ENCODE measurements around the gene ANKRD11.

ANKRD11 gene

DNA sequence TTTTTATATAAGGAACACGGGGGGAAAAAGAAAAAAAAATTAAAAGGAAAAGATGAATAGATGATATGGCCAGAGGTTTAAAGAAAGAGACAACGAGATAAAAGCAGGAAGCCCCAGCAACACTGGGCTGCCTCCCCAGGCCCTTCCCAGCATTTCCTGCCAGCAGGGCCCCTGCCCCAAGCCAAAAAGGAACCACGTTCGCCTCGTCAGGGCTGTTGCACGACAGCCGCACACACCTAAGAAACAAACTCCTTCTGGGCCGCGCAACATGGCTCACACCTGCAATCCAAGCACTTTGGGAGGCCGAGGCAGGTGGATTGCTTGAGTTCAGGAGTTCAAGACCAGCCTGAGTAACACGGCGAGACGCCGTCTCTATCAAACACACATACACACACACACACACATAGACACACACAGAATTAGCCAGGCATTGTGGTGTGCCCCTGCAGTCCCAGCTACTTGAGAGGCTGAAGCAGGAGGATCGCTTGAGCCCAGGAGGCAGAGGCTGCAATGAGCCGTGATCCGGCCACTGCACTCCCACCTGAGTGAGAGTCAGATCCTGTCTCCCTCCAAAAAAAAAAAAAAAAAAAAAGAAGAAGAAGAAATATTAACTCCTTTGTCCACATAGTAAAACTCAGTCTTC lies 83.0 kb downstream of the ANKRD11 start:
- H3K9ac ChIP-seq (ENCODE audit: low read depth, low read length): no peak overlapping the region

DNA sequence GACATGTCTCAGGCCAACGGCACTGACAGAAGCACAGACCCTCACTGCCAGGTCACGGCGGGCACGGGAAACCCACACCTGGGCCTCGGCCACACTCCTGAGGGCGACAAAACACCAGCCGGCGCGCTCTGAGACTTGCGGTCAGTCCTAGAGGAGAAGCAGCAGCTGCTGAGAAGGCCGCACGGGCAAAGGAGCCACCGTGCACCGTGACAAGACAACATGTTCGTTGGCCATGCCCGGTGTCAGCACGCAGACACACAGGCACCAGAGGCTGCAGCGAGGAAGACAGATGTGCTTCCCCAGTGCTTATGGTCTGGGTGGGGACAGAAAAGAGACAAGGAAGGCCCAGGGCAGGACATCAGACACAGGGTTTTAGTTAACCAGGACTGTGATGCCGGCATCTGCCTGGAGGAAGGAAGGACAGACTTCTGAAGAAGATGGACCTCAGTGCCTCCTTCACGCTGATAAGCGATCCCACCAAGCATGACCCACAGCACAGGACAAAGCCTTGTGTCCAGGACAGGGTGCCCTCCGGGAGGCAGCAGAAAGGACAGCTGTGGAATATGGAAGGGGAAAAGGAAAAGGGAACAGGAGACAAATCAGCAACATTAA lies 84.0 kb downstream of the ANKRD11 start:
- Histone ChIP-seq H3K4me1 (ENCODE audit: insufficient read depth, low read length) (peaks cover 51% of the 10 kb centered on the region), H3K9me3 (ENCODE audit: insufficient read depth, low read depth, low read length) (no peaks in the 10 kb centered on the region), H3K36me3 (ENCODE audit: insufficient read depth, low read depth, low read length) (no peaks in the 10 kb centered on the region), H3K9ac (ENCODE audit: low read depth, low read length) (no peak overlapping the region), H3K27me3 (ENCODE audit: insufficient read depth, low read length) (no peaks in the 10 kb centered on the region), H3K27ac (ENCODE audit: low read length) (no peak overlapping the region), H3K4me3 (ENCODE audit: low read length) (no peak overlapping the region)

More for the DNA sequence above, 83.0 kb downstream of the ANKRD11 start:
- Histone ChIP-seq H3K4me3 (ENCODE audit: low read length) (no peak overlapping the region), H3K27ac (ENCODE audit: low read length) (no peak overlapping the region), H3K36me3 (ENCODE audit: insufficient read depth, low read depth, low read length) (no peaks in the 10 kb centered on the region), H3K27me3 (ENCODE audit: insufficient read depth, low read length) (no peaks in the 10 kb centered on the region), H3K4me1 (ENCODE audit: insufficient read depth, low read length) (peaks cover 48% of the 10 kb centered on the region), H3K9me3 (ENCODE audit: insufficient read depth, low read depth, low read length) (no peaks in the 10 kb centered on the region)

DNA sequence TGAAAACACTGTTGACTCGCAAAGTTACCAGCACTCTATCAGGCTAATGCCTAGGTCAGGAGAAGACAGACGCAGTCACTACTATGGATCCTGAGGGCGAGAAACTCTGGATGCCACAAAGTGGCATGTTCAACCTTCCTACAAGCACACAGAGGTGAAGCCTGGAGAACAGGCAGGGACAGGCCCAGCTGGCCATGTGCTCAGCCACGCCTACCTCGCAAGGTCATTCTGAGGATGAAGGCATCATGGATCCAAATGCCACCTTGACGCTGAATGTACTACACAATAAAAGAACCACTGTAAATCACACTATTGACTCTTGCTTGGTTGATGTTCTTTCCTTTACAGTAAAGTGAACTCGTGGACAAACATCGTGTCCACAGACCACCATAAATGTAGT lies 85.8 kb downstream of the ANKRD11 start:
- Histone ChIP-seq H3K36me3 (ENCODE audit: insufficient read depth, low read depth, low read length) (no peaks in the 10 kb centered on the region), H3K9ac (ENCODE audit: low read depth, low read length) (no peak overlapping the region), H3K4me3 (ENCODE audit: low read length) (no peak overlapping the region), H3K9me3 (ENCODE audit: insufficient read depth, low read depth, low read length) (no peaks in the 10 kb centered on the region), H3K27me3 (ENCODE audit: insufficient read depth, low read length) (no peaks in the 10 kb centered on the region), H3K27ac (ENCODE audit: low read length) (no peak overlapping the region), H3K4me1 (ENCODE audit: insufficient read depth, low read length) (peaks cover 47% of the 10 kb centered on the region)

DNA sequence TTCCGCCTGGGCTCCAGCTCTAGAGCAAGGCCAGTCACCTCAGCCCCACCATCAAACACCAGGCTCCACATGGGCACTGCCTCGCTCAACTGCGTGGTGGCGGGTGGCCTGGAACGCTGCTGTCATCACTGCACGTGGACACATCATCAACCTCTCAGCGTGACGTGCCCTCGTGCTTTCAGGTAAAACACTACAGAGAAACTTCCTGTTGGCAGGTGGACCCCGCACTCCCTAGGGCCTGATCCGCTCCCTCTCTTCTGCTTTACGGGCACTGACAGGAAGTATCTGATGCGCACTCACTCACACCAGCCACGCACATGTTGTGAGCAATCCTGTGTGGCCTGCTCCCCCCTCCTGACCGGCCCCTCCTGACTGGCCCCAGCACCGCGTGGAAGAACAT lies 87.4 kb downstream of the ANKRD11 start:
- Histone ChIP-seq H3K36me3 (ENCODE audit: insufficient read depth, low read depth, low read length) (no peaks in the 10 kb centered on the region), H3K27me3 (ENCODE audit: insufficient read depth, low read length) (no peaks in the 10 kb centered on the region), H3K4me3 (ENCODE audit: low read length) (no peak overlapping the region), H3K9me3 (ENCODE audit: insufficient read depth, low read depth, low read length) (no peaks in the 10 kb centered on the region), H3K4me1 (ENCODE audit: insufficient read depth, low read length) (peaks cover 39% of the 10 kb centered on the region), H3K27ac (ENCODE audit: low read length) (no peak overlapping the region), H3K9ac (ENCODE audit: low read depth, low read length) (no peak overlapping the region)

DNA sequence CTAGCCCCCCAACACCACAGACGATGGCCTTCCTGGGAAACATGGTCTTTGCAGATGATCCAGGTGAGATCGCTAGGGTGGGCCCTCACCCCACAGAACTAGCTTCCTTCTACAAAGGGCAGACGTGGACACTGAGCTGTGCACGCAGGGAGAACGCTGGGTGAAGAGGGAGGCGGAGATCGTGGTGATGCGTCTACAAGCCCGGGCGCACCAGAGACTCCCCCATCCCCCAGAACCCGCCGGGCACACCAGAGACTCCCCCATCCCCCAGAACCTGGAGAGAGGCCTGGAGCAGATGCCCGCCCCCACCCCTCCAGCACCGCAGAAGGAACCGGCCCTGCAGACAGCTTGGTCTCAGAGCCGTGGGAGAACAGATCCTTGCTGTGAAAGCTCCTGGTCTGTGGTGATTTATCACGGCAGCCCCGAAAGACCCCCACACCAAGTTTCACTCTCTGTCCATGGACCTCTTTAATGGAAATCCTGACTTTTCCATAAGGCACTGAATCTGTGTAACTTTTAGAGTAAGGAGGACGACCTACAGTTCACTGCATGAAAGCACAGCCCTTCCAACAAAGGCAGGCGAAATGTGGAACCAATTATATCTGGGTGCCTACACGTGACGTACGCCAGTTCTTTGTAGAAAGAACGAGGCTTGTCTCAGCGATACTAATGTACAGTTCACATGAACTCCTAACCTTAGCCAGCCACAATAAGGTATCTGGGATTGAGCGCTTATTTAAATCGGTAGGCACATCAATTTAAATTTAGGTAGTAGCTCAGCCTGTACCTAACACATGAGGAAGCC lies 88.5 kb downstream of the ANKRD11 start:
- Histone ChIP-seq H3K4me1 (ENCODE audit: insufficient read depth, low read length) (peaks cover 30% of the 10 kb centered on the region), H3K9me3 (ENCODE audit: insufficient read depth, low read depth, low read length) (no peaks in the 10 kb centered on the region), H3K9ac (ENCODE audit: low read depth, low read length) (no peak overlapping the region), H3K36me3 (ENCODE audit: insufficient read depth, low read depth, low read length) (no peaks in the 10 kb centered on the region), H3K27me3 (ENCODE audit: insufficient read depth, low read length) (no peaks in the 10 kb centered on the region), H3K27ac (ENCODE audit: low read length) (no peak overlapping the region), H3K4me3 (ENCODE audit: low read length) (no peak overlapping the region)

DNA sequence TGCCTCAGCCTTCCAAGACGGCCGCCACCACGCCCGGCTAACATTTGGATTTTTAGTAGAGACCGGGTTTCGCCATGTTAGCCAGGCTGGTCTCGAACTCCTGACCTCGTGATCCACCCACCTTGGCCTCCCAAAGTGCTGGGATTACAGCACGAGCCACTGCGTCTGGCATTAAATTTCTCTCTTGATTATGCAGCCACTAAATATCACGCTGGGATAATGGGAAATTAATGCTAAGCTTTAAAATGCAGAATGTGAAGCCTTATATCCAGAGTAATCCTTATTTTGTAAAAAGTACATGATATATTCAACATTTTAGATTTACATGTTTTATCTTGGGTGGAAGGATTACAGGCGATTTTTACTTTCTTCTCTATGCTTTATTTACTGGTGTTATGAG lies 89.2 kb downstream of the ANKRD11 start:
- no peaks in the 10 kb centered on the region for H3K9me3 ChIP-seq (ENCODE audit: insufficient read depth, low read depth, low read length)
- H3K9ac ChIP-seq (ENCODE audit: low read depth, low read length): no peak overlapping the region
- no peak overlapping the region for H3K4me3 ChIP-seq (ENCODE audit: low read length)
- no peak overlapping the region for H3K27ac ChIP-seq (ENCODE audit: low read length)
- no peaks in the 10 kb centered on the region for H3K36me3 ChIP-seq (ENCODE audit: insufficient read depth, low read depth, low read length)
- H3K4me1 ChIP-seq (ENCODE audit: insufficient read depth, low read length): peaks cover 26% of the 10 kb centered on the region
- no peaks in the 10 kb centered on the region for H3K27me3 ChIP-seq (ENCODE audit: insufficient read depth, low read length)

DNA sequence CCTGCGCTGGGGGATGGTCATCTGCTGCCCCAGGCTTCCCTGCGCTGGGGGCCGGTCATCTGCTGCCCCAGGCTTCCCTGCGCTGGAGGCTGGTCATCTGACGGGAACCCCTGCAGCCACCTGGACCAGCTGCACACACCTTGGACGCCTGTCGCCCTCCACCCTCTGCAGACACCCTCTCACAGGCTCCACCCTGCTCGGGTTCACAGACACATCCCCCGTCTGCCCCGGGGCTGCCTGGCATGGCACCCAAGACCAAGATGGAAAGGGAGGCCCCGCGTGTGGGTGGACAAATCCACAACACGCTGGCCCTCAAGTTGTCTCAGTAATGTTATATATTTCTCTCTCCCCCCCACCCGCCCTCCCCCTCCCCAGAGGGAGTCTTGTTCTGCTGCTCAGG lies 89.6 kb downstream of the ANKRD11 start:
- H3K9ac ChIP-seq (ENCODE audit: low read depth, low read length): no peak overlapping the region

DNA sequence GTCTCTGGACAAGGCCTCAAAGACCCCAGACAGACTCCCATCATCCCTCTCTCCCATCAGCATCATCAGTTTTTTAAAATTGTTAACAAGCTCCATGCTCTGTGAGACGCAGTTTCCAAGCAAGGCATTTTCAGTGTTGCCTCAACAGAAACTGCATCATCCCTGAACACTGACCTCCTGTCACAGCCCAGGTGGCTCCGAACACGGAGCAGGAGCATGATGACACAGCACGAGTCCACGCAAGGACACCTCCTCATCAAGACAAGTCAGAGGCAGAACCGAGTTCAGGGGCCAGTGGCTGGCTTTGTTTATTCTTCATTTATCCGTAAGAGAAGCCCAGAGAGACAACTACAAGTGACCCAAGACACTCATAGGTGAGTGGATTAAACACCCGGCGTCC lies 91.4 kb downstream of the ANKRD11 start:
- H3K36me3 ChIP-seq (ENCODE audit: insufficient read depth, low read depth, low read length): no peaks in the 10 kb centered on the region
- no peaks in the 10 kb centered on the region for H3K27me3 ChIP-seq (ENCODE audit: insufficient read depth, low read length)
- no peak overlapping the region for H3K9ac ChIP-seq (ENCODE audit: low read depth, low read length)
- no peak overlapping the region for H3K27ac ChIP-seq (ENCODE audit: low read length)
- no peak overlapping the region for H3K4me3 ChIP-seq (ENCODE audit: low read length)
- no peaks in the 10 kb centered on the region for H3K9me3 ChIP-seq (ENCODE audit: insufficient read depth, low read depth, low read length)
- peaks cover 33% of the 10 kb centered on the region for H3K4me1 ChIP-seq (ENCODE audit: insufficient read depth, low read length)

More for the DNA sequence above, 89.6 kb downstream of the ANKRD11 start:
- no peaks in the 10 kb centered on the region for H3K36me3 ChIP-seq (ENCODE audit: insufficient read depth, low read depth, low read length)
- no peak overlapping the region for H3K4me3 ChIP-seq (ENCODE audit: low read length)
- H3K27ac ChIP-seq (ENCODE audit: low read length): no peak overlapping the region
- H3K27me3 ChIP-seq (ENCODE audit: insufficient read depth, low read length): no peaks in the 10 kb centered on the region
- H3K9me3 ChIP-seq (ENCODE audit: insufficient read depth, low read depth, low read length): no peaks in the 10 kb centered on the region
- peaks cover 29% of the 10 kb centered on the region for H3K4me1 ChIP-seq (ENCODE audit: insufficient read depth, low read length)

DNA sequence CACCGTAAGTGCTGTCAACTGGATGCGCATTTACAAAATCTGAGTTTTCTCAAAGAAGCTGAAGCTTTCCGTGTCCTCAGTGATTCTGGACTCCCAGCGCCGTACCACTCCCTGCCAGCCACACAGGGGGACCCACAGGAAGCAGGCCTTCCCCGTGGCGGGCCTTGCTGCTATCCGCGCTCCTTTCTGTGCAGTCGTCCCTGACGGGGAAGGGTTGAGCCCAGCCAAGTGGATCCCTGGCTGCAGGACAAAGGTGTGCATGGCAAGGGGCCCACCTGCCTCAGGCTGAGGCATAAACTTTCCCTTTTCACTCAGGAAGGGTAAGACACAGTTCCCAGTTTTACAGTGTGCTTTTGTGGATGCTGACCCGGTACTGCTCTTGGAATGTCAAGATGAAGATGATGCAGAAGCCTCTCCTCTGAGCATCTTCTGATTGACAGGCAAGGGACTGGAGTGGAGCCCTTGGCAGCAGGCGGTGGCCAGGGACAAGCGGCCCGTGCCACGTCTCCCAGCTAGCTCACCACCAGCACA lies 93.0 kb downstream of the ANKRD11 start:
- no peaks in the 10 kb centered on the region for H3K36me3 ChIP-seq (ENCODE audit: insufficient read depth, low read depth, low read length)
- H3K4me1 ChIP-seq (ENCODE audit: insufficient read depth, low read length): peaks cover 38% of the 10 kb centered on the region

DNA sequence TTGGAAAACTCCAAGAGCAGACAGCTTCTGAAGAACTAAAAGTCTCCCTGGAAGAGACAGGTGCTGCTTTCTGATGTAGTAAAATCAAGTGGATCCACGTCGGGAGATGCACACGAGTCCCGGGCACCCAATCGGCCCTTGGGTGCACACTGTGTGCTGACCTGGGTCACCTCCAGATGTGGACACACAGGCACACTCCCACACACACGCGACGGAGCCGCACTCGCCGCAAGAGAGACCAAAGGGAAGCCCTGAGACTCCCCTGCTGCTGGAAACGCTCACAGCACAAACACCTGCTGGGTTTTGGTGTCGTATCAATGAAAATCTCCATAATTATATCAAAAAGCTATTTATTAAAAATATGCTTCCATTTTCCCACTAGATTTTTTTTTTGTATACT lies 94.2 kb downstream of the ANKRD11 start:
- no peaks in the 10 kb centered on the region for H3K27me3 ChIP-seq (ENCODE audit: insufficient read depth, low read length)
- no peaks in the 10 kb centered on the region for H3K9me3 ChIP-seq (ENCODE audit: insufficient read depth, low read depth, low read length)
- peaks cover 44% of the 10 kb centered on the region for H3K4me1 ChIP-seq (ENCODE audit: insufficient read depth, low read length)
- H3K27ac ChIP-seq (ENCODE audit: low read length): no peak overlapping the region
- no peak overlapping the region for H3K9ac ChIP-seq (ENCODE audit: low read depth, low read length)
- H3K4me3 ChIP-seq (ENCODE audit: low read length): no peak overlapping the region
- no peaks in the 10 kb centered on the region for H3K36me3 ChIP-seq (ENCODE audit: insufficient read depth, low read depth, low read length)

More for the DNA sequence above, 93.0 kb downstream of the ANKRD11 start:
- no peak overlapping the region for H3K27ac ChIP-seq (ENCODE audit: low read length)
- no peaks in the 10 kb centered on the region for H3K27me3 ChIP-seq (ENCODE audit: insufficient read depth, low read length)
- no peak overlapping the region for H3K9ac ChIP-seq (ENCODE audit: low read depth, low read length)
- H3K4me3 ChIP-seq (ENCODE audit: low read length): no peak overlapping the region
- H3K9me3 ChIP-seq (ENCODE audit: insufficient read depth, low read depth, low read length): no peaks in the 10 kb centered on the region

DNA sequence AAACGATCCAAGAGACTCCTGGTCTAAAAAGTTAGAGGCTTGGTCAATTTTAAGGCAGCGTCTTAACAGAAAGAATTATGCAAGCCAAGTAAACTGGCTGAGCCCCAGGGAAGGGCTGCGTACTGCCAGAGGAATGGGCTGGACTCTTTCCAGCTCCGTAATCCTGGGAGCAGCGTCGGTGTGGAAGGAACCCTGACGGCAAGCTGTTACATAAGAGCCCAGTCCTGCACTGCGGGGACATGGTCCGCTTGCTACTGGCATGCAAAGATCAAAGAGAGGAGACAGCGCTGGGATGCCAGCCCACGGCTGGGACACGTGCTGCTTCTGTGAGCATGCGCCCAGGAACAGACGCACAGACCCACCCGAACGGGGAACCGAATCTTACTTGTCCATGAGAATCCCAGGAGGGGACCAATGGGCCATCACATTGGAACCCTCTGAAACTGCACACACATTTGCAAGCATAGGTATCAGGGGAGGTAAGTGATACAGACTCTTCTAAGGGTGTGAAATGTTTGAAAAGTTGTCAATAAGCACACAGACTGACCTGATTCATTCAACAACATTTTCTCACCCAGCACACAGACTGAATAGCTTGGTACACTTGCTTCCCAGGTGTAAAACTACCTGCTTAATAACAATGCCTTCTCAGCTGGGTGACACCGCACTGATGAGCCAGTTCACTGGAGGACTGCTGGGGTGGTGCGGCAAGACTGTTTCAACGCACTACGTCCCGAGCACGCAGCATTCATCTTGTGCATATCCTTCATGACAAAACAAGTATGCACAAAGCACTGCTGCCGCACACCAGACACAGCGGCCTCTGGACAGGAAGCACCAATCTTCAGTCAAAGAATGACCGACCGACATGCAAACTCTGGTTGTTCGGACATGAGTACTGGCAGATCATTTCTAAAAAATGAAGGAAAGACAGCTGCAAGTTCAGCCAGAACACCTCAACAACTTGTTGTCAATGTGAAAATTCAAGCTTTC lies 94.9 kb downstream of the ANKRD11 start:
- H3K4me3 ChIP-seq (ENCODE audit: low read length): no peak overlapping the region
- H3K27ac ChIP-seq (ENCODE audit: low read length): no peak overlapping the region
- H3K4me1 ChIP-seq (ENCODE audit: insufficient read depth, low read length): peaks cover 44% of the 10 kb centered on the region

More for the DNA sequence above, 94.9 kb downstream of the ANKRD11 start:
- Histone ChIP-seq H3K9ac (ENCODE audit: low read depth, low read length) (no peak overlapping the region), H3K36me3 (ENCODE audit: insufficient read depth, low read depth, low read length) (no peaks in the 10 kb centered on the region), H3K27me3 (ENCODE audit: insufficient read depth, low read length) (no peaks in the 10 kb centered on the region), H3K9me3 (ENCODE audit: insufficient read depth, low read depth, low read length) (no peaks in the 10 kb centered on the region)
